GM21526 (cell line): ENCODE data around the gene MTAP.
"Not testable (repeated sequence)": the region's sequence is repeated elsewhere in the genome, so short reads cannot be mapped to it uniquely, and the experiment has no call there.

Experiments used
- ATAC-seq: cut with Tn5 transposase; IDR thresholded peaks from one replicate; pipeline ENCODE4 v1.9.1; 2021; ENCODE audit warnings: moderate library complexity; ENCODE audit not compliant: unreplicated experiment, low FRiP score

Gene MTAP

DNA sequence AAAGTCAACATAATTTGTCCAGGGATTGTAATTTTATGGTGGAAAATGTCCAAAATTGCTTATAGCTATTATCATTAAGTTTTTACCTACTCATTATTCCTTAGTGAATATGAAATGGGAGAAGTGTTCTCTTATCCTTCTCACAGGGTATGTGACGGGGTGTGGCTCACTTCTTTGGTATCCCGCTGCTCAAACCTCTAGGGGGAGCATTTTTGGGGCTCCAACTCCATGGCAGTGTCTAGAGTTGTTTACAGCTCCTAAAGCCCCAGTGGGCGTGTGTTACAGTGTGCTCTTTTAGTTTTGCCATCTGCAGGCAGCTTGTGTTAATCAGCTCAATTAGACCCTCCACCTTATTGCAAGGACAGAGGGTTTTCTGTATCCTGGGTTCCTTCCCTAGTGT, 102.3 kb downstream of the MTAP start:
- ATAC-seq: no peak

DNA sequence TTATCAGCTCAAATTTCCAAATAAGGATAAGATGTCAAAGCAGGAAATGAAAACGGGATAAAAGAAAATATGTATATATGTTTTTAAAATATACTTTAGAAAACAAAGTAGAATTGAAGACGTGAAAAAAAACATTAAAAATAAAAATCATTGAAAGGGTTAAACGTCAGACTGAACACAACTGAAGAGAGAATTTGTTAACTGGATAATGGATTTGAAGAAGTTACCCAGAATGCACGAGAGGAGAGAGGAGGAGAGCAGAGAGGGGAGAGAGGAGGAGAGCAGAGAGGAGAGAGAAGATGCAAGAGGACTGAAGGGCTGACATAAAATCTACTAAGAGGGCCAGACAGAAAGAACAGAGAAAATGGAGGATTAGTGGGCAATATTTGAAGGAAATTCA, 103.8 kb downstream of the MTAP start:
- no peak for ATAC-seq

DNA sequence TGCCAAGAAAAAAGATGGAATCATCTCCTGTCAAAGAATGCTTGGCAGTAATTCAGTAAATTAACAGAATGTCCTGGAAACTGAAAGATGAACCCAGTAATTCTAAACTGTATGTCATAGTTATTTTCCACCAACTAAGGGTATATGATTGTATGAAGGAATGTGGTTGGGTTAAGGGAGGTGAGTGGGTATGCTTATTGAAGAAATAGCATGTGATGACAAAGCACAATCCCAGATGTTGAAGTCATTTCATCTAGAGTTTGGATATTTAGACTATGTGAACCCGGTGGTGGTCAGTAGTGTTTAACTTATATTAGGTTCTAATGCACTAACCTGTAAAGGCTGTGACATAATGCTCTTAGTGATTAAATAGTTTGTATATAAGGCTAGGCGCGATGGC, 104.4 kb downstream of the MTAP start:
- no peak for ATAC-seq

GRCh38 chr9:21919377-21920362, 117.2 kb downstream of the MTAP start:
- ATAC-seq: no peak

GRCh38 chr9:21923694-21924093, 121.3 kb downstream of the MTAP start:
- ATAC-seq: no peak

DNA sequence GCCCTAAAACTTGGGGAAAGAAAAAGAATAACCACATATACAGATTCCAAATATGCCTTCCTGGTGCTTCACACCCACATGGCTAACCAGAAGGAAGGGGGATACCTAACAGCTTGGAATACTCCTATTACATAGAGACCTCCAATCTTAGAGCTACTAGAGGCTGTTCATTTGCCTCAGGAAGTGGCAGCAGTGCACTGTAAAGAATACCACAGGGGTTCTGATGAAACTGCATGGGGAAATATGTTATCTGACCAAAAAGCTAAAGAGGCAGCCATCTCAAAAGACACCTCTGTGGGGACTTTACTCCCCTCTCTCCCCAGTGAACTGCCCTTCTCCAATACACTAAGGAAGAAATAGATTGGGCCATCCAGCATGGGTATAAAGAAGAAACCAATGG, 125.3 kb downstream of the MTAP start:
- no peak for ATAC-seq

GRCh38 chr9:21931428-21931827, 129.0 kb downstream of the MTAP start:
- ATAC-seq: no peak

DNA sequence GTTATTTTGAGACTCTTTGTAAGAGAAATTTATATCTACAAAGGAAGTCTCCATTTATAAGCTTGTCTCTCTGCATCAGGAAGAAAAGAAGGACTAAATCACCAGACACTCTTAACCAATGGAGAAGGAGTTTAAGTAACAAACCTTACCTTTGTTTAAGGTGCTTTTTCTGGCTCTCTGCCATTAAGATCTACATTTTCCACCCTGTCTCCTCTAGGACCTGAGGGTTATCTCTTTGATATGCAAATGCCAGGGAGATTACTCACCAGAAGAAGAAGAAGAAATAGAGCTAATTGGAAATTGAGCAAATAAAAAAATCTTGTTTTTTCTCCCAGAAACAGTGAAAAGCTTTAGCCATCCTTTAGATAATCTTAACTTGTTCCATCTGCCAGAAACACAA, 130.8 kb downstream of the MTAP start:
- ATAC-seq: no peak

DNA sequence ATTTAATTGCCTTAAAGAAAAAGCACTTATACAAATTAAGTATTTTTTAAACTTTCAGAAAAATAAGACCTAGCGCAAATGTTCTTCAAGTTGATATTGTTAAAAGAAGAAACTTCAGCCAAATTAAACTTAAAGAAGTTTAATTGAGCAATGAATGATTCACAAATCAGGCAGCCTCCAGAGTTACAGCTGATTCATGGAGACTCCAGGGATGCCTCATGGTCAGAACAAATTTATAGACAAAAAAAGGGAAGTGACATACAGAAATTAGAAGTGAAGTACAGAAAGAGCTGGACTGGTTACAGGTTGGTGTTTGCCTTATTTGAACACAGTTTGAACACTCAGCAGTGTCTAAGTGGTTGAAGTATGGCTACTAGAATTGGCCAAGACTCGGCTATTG, 131.4 kb downstream of the MTAP start:
- ATAC-seq: no peak

DNA sequence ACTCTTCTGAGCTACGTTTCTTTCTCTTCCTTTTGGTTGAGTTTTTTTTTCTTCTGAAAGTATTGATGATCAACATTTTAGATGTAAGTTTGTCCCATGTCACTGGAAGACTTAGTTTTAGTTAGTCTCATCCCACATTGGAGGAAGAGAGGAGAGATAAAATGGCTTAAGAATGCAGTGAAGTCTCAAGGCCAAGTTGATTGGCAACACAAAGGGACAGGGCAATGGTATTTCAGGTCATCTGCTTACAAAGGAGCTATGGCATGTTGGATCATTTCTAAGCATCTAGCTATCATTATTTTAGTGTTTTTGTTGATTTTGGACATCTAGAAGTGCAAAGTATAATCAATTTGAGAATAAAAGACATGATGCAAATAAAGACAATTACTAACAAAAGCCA, 133.2 kb downstream of the MTAP start:
- ATAC-seq: no peak

- no peak for ATAC-seq
Measured at GRCh38 chr9:21936161-21936560, 133.7 kb downstream of the MTAP start.

DNA sequence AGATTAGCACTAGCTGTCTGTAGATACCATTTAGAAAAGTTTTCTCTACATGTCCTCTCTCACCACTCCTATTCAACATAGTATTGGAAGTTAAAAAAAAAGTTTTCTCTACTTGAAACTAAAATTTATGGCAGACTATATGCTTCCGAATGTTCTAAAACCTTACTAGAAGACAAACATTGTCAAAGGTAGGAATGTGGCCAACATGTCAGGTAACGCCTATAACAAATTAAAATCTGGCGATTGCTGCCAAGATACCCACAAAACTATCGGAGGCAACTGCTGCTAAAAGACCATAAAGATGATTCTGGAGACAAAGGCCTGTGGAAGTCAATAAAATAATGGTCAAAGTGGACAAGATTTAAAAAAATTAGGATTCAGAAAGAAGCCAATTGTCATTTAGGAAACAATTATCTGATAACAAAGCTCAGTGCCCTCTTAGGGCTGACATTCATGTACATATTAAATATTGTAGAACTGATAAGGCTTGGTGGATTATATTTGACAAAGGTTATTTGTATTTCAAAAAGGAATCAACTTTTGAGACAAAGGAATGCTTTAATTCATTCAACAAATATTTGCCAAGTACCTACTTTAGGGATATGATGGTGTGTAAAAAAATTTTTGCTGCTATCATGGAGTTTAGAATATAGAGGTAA, 139.0 kb downstream of the MTAP start:
- ATAC-seq: no peak

DNA sequence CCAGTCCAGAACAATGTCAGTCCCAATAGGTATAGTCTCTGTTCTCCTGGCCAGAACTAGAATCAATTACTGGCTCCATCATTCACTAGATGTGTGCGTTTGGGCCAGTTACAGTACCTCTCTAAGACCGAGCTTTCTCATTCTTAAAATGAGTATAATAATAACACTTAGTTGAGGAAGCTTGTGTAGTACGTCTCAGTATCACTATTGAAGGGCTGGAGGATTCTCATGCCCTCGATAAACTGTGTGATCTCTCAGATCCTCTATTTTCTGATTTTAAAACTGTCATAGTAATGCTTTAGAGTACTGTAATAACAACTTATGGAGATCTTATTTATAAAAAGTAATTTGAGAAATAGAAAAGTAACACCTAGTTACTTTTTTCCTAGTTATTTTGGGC, 141.0 kb downstream of the MTAP start:
- ATAC-seq: peak; percentile 80

- ATAC-seq: no peak
Measured at GRCh38 chr9:21945606-21946005, 143.2 kb downstream of the MTAP start.

- ATAC-seq: no peak
Measured at GRCh38 chr9:21958833-21959232, 156.4 kb downstream of the MTAP start.

- ATAC-seq: not testable (repeated sequence)
Measured at GRCh38 chr9:21959268-21959667, 156.8 kb downstream of the MTAP start.

GRCh38 chr9:21961569-21961968, 159.1 kb downstream of the MTAP start:
- no peak for ATAC-seq

DNA sequence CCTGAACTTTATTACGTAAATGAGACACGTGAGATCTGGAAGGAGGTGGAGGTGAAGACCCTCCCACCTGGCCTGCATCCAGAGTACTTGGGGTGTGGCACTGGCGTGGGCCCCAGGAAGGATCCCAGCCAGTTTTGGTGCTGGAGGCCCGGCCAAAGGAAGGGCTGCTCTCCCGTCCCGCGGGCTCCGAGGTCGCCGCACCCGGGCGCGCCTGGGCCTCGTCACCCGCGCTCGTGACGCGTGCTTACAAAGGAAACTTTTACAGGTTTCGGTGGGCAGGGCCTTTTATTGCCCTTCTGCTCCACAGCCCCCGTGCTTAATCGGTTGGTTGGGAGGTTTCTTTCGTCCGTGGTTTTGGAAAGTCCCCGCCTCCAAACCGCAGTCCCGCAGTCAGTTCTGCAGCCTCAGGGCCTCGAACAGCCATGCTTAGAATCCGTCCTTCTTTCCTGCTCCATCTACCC, 162.5 kb downstream of the MTAP start:
- no peak for ATAC-seq

DNA sequence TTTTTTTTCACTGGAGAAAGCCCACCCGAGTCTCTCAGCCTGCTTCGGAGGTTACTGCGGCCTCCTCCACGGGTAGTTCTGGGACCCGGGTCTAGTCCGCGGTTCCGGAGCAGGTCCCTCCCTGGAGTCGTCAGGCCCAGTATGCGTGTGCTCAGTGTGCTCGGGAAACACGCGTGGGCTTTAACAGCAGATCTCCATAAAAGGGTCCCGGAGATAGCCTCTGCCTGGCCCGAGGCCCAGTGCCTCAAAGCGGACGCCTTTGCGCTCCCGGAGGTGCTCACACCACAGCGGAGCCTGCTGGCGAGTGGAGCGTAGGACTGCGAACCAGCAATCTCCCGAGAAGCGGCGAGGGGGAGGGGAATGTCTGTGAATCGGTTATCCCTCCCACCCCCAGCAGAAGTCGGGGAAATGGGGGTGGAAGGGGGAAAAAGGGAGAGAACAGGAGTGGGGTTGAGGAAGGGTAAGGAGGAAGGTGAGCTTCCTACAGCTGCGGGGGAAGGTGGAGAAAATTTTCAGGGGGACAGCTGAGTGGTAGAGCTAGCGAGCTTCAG, 163.0 kb downstream of the MTAP start:
- ATAC-seq: no peak

- no peak for ATAC-seq
Measured at GRCh38 chr9:21966140-21966851, 163.9 kb downstream of the MTAP start.

DNA sequence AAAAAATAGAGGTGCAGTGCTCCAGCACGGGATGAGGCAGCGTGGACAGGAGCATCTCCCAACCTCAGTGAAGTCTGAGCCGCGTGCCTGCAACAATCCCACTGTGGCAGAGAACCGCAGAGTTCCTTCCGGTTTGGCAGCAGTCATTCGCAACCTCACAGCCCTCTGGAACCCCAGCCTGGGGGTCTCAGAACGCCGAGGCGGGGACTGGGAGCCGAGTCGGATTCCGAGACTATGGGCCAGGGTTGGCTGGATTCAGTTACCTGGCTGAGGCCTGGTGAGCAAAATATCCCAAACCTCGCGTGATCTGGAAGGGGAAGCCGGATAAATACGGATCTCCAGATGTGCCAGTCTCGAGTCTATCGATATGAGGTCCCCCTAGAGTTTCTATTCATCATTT, 164.7 kb downstream of the MTAP start:
- no peak for ATAC-seq
